NT2/D1 (cell line): ENCODE data around the gene ATOSA.

ENCODE experiments used
- SUZ12 ChIP-seq: IDR thresholded peaks from 2 replicates; pipeline ENCODE4 v1.6.1; 2011; ENCODE audit not compliant: insufficient read length, insufficient read depth; ENCODE audit errors: extremely low read depth
- YY1 ChIP-seq: IDR thresholded peaks from 2 replicates; pipeline ENCODE4 v1.6.1; 2011; ENCODE audit not compliant: insufficient read length, insufficient read depth

DNA sequence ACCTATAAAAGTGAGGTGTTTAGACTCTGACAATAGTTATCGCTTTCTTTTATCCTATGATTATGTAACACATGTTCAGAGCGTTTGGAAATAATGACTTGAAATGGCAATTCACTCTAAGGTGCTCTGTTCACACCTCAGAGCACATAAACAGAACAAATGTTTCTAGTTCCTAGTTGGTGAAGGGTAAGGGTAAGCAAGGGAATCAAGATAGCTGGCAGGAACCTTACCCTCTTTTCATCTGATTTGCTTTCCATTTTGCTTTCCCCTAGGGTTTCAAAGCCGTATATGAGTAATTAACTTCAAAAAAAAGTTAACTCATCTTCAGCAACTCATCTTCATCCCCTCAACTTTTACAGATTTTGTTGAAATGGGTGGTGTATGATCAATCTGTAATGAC lies 2.3 kb upstream of the ATOSA start:
- TF ChIP-seq YY1 = no peak
- TF ChIP-seq SUZ12 = no peak
